ENCODE measurements around the gene GPC6.

- no peak for TF ChIP-seq CTCF (IDR thresholded peaks at IDR 0.05; ENCODE audit: low read length)
- TF ChIP-seq EZH2 (optimal IDR thresholded peaks at IDR 0.05; ENCODE audit: low read depth, low read length), result no peak
Measured at GRCh38 chr13:93386116-93386515, 159.5 kb downstream of the GPC6 start.
